ENCODE measurements around the gene TRIM29. TPM values are rescaled to one million over a fixed set of nuclear protein-coding genes. Genes with fewer than 3 reads are reported as not detected.

TRIM29 gene
- total RNA-seq, 1 experiment from 2014 or later: 38.5 TPM

DNA sequence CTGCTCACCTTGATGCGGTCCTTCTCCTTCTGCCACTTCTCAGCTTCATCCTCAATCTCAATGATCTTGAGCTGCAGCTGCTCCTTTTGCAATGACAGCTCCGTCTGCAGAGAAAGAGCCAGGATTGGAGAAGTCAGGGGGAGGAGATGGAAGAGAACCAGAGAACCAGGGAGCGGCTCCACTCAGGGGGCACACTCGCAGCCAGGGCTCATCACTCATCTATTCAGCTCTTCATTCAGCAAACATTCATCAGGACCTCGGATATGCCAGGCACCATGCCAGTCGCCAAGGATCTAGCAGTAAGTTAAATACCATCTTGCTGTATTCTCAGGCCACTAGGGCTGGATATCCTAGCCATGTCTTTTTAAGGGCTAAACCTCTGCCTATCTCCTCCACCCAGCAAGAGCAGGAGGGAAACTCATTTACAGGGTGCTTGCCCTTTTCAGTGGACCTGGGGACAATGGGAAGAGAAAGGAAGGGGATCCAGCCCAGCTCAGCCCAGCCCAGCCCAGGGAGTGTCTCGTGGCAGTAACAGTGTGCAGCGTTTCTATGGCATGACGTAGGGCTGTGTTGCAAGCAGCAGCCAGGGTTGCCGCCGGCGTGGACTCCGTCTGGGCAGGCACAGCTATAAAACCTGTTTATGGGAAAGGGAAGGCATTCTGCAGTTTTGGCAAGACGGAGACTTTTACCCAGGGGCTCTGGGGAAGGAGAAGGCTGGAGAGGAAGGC, 9.4 kb downstream of the TRIM29 start:
- Histone ChIP-seq H3K9me3 (ENCODE audit: low read length) (no peaks in the 10 kb centered on the region), H3F3A (ENCODE audit: low read length, unreplicated experiment) (no peaks in the 10 kb centered on the region), H2AFZ (ENCODE audit: low read length) (peak overlapping the region; percentile 51), H3K4me3 (ENCODE audit: low read length) (peak overlapping the region; percentile 23; the same call in 1 of the 2 replicates), H4K20me1 (ENCODE audit: low read length) (no peaks in the 10 kb centered on the region), H3K9ac (ENCODE audit: low read length) (peak overlapping the region; percentile 46), H3K9me2 (replicated peaks; ENCODE audit: low read length) (no peaks in the 10 kb centered on the region), H3K27ac (ENCODE audit: low read length) (peak overlapping the region; percentile 90), H3K4me1 (ENCODE audit: insufficient read depth, low read length) (peaks cover 37% of the 10 kb centered on the region), H3K36me3 (ENCODE audit: low read depth, low read length) (no peaks in the 10 kb centered on the region), H3K27me3 (ENCODE audit: low read length) (no peaks in the 10 kb centered on the region), H3K4me2 (ENCODE audit: low read length) (peak overlapping the region; percentile 75), H3K79me2 (ENCODE audit: low read length) (no peaks in the 10 kb centered on the region)
- TF ChIP-seq EZH2 (IDR thresholded peaks at IDR 0.05; ENCODE audit: low read length, unreplicated experiment) (no peak), EZH2phosphoT487 (IDR thresholded peaks at IDR 0.05; ENCODE audit: borderline replicate concordance, low read length) (no peak)
- TF ChIP-seq, protein P1, sequence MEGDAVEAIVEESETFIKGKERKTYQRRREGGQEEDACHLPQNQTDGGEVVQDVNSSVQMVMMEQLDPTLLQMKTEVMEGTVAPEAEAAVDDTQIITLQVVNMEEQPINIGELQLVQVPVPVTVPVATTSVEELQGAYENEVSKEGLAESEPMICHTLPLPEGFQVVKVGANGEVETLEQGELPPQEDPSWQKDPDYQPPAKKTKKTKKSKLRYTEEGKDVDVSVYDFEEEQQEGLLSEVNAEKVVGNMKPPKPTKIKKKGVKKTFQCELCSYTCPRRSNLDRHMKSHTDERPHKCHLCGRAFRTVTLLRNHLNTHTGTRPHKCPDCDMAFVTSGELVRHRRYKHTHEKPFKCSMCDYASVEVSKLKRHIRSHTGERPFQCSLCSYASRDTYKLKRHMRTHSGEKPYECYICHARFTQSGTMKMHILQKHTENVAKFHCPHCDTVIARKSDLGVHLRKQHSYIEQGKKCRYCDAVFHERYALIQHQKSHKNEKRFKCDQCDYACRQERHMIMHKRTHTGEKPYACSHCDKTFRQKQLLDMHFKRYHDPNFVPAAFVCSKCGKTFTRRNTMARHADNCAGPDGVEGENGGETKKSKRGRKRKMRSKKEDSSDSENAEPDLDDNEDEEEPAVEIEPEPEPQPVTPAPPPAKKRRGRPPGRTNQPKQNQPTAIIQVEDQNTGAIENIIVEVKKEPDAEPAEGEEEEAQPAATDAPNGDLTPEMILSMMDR (conservative IDR thresholded peaks at IDR 0.05; ENCODE audit: low read depth, low read length): no peak
- ATAC-seq (peak; percentile 91), DNase-seq (peak; percentile 90)
- CTCF ChIA-PET: interaction anchor here (0.5 kb wide), 1 partner anchor 487 kb away, joined by 6 read pairs; no protein-coding TSS in a partner anchor
- POLR2A ChIA-PET (ENCODE audit: unreplicated experiment): interaction anchor here (0.6 to 0.7 kb wide), 2 partner anchors 84 to 550 kb away, joined by 5 to 7 read pairs; no protein-coding TSS in a partner anchor
- BruUV-seq (replicated peaks): TSS peak; percentile 69
- intact Hi-C loops (cut with micrococcal nuclease): loop anchor here (2.0 kb wide), 1 partner anchor 82 kb away; the partner anchor contains the start of gene OAF

DNA sequence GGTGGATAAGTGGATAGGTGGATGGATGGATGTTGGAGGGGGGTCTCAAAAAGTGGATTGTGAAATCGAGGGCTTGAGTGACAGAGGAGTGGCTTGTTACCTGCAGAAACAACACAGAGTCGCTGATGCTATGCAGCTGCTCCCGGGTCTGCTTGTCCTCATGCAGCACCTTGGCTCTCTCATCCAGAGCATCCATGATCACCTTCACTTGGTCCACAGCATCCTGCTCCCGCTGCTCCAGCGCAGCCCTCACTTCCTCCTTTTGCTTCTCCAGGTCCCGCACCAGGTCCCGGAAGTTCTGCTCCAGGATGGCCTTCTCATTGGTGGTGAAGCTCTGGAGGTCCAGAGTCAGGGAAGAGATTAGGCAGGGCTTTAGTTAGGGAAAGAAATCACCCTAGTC, 10.7 kb downstream of the TRIM29 start:
- H3K27me3 ChIP-seq (ENCODE audit: low read length): no peaks in the 10 kb centered on the region
- no peaks in the 10 kb centered on the region for H3F3A ChIP-seq (ENCODE audit: low read length, unreplicated experiment)
- no peak overlapping the region for H3K4me3 ChIP-seq (ENCODE audit: low read length)
- no peak overlapping the region for H3K9ac ChIP-seq (ENCODE audit: low read length)
- no peak overlapping the region for H3K4me2 ChIP-seq (ENCODE audit: low read length)
- H4K20me1 ChIP-seq (ENCODE audit: low read length): no peaks in the 10 kb centered on the region
- DNase-seq (no peak), ATAC-seq (no peak)
- intact Hi-C loops (cut with micrococcal nuclease): no loop called here
- CTCF ChIA-PET: no interaction called here
- H3K9me2 ChIP-seq (replicated peaks; ENCODE audit: low read length): no peaks in the 10 kb centered on the region
- no peaks in the 10 kb centered on the region for H3K79me2 ChIP-seq (ENCODE audit: low read length)
- no TSS peak for BruUV-seq (replicated peaks)
- H3K9me3 ChIP-seq (ENCODE audit: low read length): no peaks in the 10 kb centered on the region
- H3K36me3 ChIP-seq (ENCODE audit: low read depth, low read length): no peaks in the 10 kb centered on the region
- peaks cover 50% of the 10 kb centered on the region for H3K4me1 ChIP-seq (ENCODE audit: insufficient read depth, low read length)
- no peak for TF ChIP-seq EZH2phosphoT487 (IDR thresholded peaks at IDR 0.05; ENCODE audit: borderline replicate concordance, low read length)
- no peak for TF ChIP-seq EZH2 (IDR thresholded peaks at IDR 0.05; ENCODE audit: low read length, unreplicated experiment)
- TF ChIP-seq, protein P1 (conservative IDR thresholded peaks at IDR 0.05; ENCODE audit: low read depth, low read length): no peak
- H3K27ac ChIP-seq (ENCODE audit: low read length): no peak overlapping the region
- H2AFZ ChIP-seq (ENCODE audit: low read length): no peak overlapping the region
- POLR2A ChIA-PET (ENCODE audit: unreplicated experiment): no interaction called here

DNA sequence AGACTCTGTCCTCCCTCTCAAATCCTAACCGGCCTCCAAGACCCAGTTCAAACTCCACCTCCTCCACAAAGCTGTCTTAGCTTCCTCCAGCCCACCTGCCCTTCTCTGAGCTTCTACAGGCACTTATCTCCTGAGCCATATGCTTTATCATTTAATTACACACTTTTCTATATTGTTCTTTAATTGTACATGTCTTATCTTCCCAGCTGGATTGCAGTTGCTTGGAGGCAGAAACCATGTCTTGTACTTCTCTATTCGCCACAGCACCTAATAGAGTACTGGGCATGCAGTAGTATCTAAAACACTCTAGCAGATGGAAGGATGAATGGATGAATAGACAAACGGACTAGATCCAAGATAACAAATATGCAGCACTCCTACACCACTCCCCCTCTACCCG, 11.3 kb downstream of the TRIM29 start:
- intact Hi-C loops (cut with micrococcal nuclease): no loop called here
- no TSS peak for BruUV-seq (replicated peaks)

More for the DNA sequence above, 11.3 kb downstream of the TRIM29 start:
- no peak overlapping the region for H3K9ac ChIP-seq (ENCODE audit: low read length)
- POLR2A ChIA-PET (ENCODE audit: unreplicated experiment): no interaction called here
- no peaks in the 10 kb centered on the region for H3K27me3 ChIP-seq (ENCODE audit: low read length)
- DNase-seq: no peak
- no peak overlapping the region for H3K27ac ChIP-seq (ENCODE audit: low read length)
- CTCF ChIA-PET: no interaction called here
- no peak for TF ChIP-seq EZH2phosphoT487 (IDR thresholded peaks at IDR 0.05; ENCODE audit: borderline replicate concordance, low read length)
- TF ChIP-seq, protein P1 (conservative IDR thresholded peaks at IDR 0.05; ENCODE audit: low read depth, low read length): no peak
- TF ChIP-seq EZH2 (IDR thresholded peaks at IDR 0.05; ENCODE audit: low read length, unreplicated experiment): no peak
- H3K4me1 ChIP-seq (ENCODE audit: insufficient read depth, low read length): peaks cover 56% of the 10 kb centered on the region
- H3K79me2 ChIP-seq (ENCODE audit: low read length): no peaks in the 10 kb centered on the region
- no peaks in the 10 kb centered on the region for H3K9me3 ChIP-seq (ENCODE audit: low read length)
- no peaks in the 10 kb centered on the region for H3K9me2 ChIP-seq (replicated peaks; ENCODE audit: low read length)
- H3K4me3 ChIP-seq (ENCODE audit: low read length): no peak overlapping the region
- no peak overlapping the region for H3K4me2 ChIP-seq (ENCODE audit: low read length)
- H2AFZ ChIP-seq (ENCODE audit: low read length): no peak overlapping the region
- ATAC-seq: no peak
- no peaks in the 10 kb centered on the region for H3K36me3 ChIP-seq (ENCODE audit: low read depth, low read length)
- H3F3A ChIP-seq (ENCODE audit: low read length, unreplicated experiment): no peaks in the 10 kb centered on the region
- no peaks in the 10 kb centered on the region for H4K20me1 ChIP-seq (ENCODE audit: low read length)

Data from PC-3 (cell line).